ENCODE results near the gene BOD1L2.

- TF ChIP-seq CTCF (IDR thresholded peaks at IDR 0.05; ENCODE audit: insufficient read depth, low read length) (no peak), REST (IDR thresholded peaks at IDR 0.05; ENCODE audit: insufficient replicate concordance, low read depth) (no peak), POLR2AphosphoS5 (IDR thresholded peaks at IDR 0.05; ENCODE audit: low read depth) (no peak), GABPA (IDR thresholded peaks at IDR 0.05; ENCODE audit: low read depth) (no peak)
Observed at GRCh38 chr18:57154191-57154830, 7.4 kb downstream of the BOD1L2 start.

Data from HL-60 (cell line).